ENCODE results near the gene SLC36A3. TPM values are rescaled to one million over a fixed set of nuclear protein-coding genes. Genes with fewer than 3 reads are reported as not detected.

Gene SLC36A3
- total RNA-seq, 1 experiment from 2014 or later = not detected

DNA sequence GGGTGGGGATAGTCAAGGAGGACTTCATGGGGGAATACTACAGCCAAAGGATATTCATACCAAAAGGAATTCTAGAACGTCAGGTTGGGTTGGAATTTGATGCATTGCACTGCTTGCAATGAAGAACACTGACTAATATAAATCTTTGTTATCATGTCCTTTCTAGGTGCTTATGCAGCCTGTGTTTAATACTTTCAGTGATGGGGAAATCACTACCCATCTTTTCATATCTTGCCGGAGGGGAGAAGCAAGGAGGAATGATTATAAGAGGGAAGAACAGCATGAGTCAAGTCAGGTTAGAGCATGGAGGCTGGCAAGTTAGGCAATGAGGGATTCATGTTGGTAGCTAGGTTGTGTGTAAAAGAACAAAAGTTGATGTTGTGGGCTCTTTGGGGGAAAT lies 74.6 kb downstream of the SLC36A3 start:
- DNase-seq (ENCODE audit: low read depth) = no peak
- in situ Hi-C loops (cut with HindIII; ENCODE audit: low pct_unique_long_range_greater_than_20kb, low sequenced_read_pairs) = no loop called here

GRCh38 chr5:151227918-151228447 lies 75.6 kb downstream of the SLC36A3 start:
- in situ Hi-C loops (cut with HindIII; ENCODE audit: low pct_unique_long_range_greater_than_20kb, low sequenced_read_pairs) = no loop called here
- DNase-seq (ENCODE audit: low read depth) = no peak

Other genes starting within 250 kb of the SLC36A3 start
- 160 and 176 TPM in 2 replicates for gene TNIP1, start 222.7 kb downstream of the SLC36A3 start, total RNA-seq (2014; rRNA removed; shearing (Covaris generic); ENCODE audit: low replicate concordance)
- 81.1 and 98.2 TPM in 2 replicates for gene ANXA6, start 146.0 kb downstream of the SLC36A3 start, total RNA-seq (2014; rRNA removed; shearing (Covaris generic); ENCODE audit: low replicate concordance)
- gene CCDC69, start 79.7 kb downstream of the SLC36A3 start, total RNA-seq (2014; rRNA removed; shearing (Covaris generic); ENCODE audit: low replicate concordance) = not detected in 2 replicates
- gene GM2A, start 50.6 kb downstream of the SLC36A3 start, total RNA-seq (2014; rRNA removed; shearing (Covaris generic); ENCODE audit: low replicate concordance) = 18.3 and 21.8 TPM in 2 replicates
- not detected in 2 replicates for gene SLC36A2, start 43.8 kb upstream of the SLC36A3 start, total RNA-seq (2014; rRNA removed; shearing (Covaris generic); ENCODE audit: low replicate concordance)
- 2.1 and 7.9 TPM in 2 replicates for gene SLC36A1, start 143.8 kb upstream of the SLC36A3 start, total RNA-seq (2014; rRNA removed; shearing (Covaris generic); ENCODE audit: low replicate concordance)